ENCODE results near the gene SMARCD3.

SMARCD3 gene

GRCh38 chr7:151249034-151249731 lies 689 bp upstream of the SMARCD3 start:
- DNase-seq (ENCODE audit: low read depth in 2 of 3, low spot score in 1 of 3): no peak

GRCh38 chr7:151247611-151248345 lies 716 bp downstream of the SMARCD3 start:
- DNase-seq (ENCODE audit: low read depth in 2 of 3, low spot score in 1 of 3): no peak

GRCh38 chr7:151246851-151247580 lies 1.5 kb downstream of the SMARCD3 start:
- DNase-seq (ENCODE audit: low read depth in 2 of 3, low spot score in 1 of 3): no peak

- no peak for DNase-seq (ENCODE audit: low read depth in 2 of 3, low spot score in 1 of 3)
These were observed 2.2 kb downstream of the SMARCD3 start for GRCh38 chr7:151246102-151246850.

GRCh38 chr7:151245360-151246101 lies 3.0 kb downstream of the SMARCD3 start:
- peak in 1 of 3 donors; percentile 43 for DNase-seq (ENCODE audit: low read depth in 2 of 3, low spot score in 1 of 3)

- DNase-seq (ENCODE audit: low read depth in 2 of 3, low spot score in 1 of 3): no peak
These were observed 3.6 kb downstream of the SMARCD3 start for GRCh38 chr7:151244841-151245346.

GRCh38 chr7:151244196-151244840 lies 4.2 kb downstream of the SMARCD3 start:
- peak; percentile 44 to 73 (median 46) for DNase-seq (ENCODE audit: low read depth in 2 of 3, low spot score in 1 of 3)

GRCh38 chr7:151243408-151244195 lies 4.9 kb downstream of the SMARCD3 start:
- DNase-seq (ENCODE audit: low read depth in 2 of 3, low spot score in 1 of 3): no peak

GRCh38 chr7:151243045-151243349 lies 5.5 kb downstream of the SMARCD3 start:
- DNase-seq (ENCODE audit: low read depth in 2 of 3, low spot score in 1 of 3): no peak

GRCh38 chr7:151242159-151243044 lies 6.1 kb downstream of the SMARCD3 start:
- no peak for DNase-seq (ENCODE audit: low read depth in 2 of 3, low spot score in 1 of 3)

GRCh38 chr7:151241755-151242096 lies 6.8 kb downstream of the SMARCD3 start:
- no peak for DNase-seq (ENCODE audit: low read depth in 2 of 3, low spot score in 1 of 3)

GRCh38 chr7:151240942-151241754 lies 7.3 kb downstream of the SMARCD3 start:
- no peak for DNase-seq (ENCODE audit: low read depth in 2 of 3, low spot score in 1 of 3)

GRCh38 chr7:151240536-151240935 lies 8.0 kb downstream of the SMARCD3 start:
- DNase-seq (ENCODE audit: low read depth in 2 of 3, low spot score in 1 of 3): no peak

- no peak for DNase-seq (ENCODE audit: low read depth in 2 of 3, low spot score in 1 of 3)
These were observed 8.5 kb downstream of the SMARCD3 start for GRCh38 chr7:151239837-151240459.

GRCh38 chr7:151238924-151239836 lies 9.3 kb downstream of the SMARCD3 start:
- DNase-seq (ENCODE audit: low read depth in 2 of 3, low spot score in 1 of 3): no peak

GRCh38 chr7:151238190-151238810 lies 10.2 kb downstream of the SMARCD3 start:
- no peak for DNase-seq (ENCODE audit: low read depth in 2 of 3, low spot score in 1 of 3)
